HL-60/S4 treated with phorbol 12-myristate 13-acetate at 8.2 ng/mL for 4 days and 3 days (cell line): ENCODE measurements around the gene PCMTD2.
"Not testable (repeated sequence)": the region's sequence is repeated elsewhere in the genome, so short reads cannot be mapped to it uniquely, and the experiment has no call there.

Experiments
- in situ Hi-C: fragments of 300-500 bp; cut with MboI; formaldehyde crosslinking; loops from 2 replicates; pipeline ENCODE4 v1.15.0; 2022; ENCODE audit warnings: low sequenced_read_pairs

Gene PCMTD2

GRCh38 chr20:64223526-64224067 is 32.0 kb upstream of the PCMTD2 start:
- in situ Hi-C loops = no loop called here

GRCh38 chr20:64224351-64225170 is 31.0 kb upstream of the PCMTD2 start:
- in situ Hi-C loops = no loop called here

- in situ Hi-C loops = no loop called here
These were observed 30.4 kb upstream of the PCMTD2 start for GRCh38 chr20:64225171-64225595.

- in situ Hi-C loops = no loop called here
These were observed 29.5 kb upstream of the PCMTD2 start for GRCh38 chr20:64225828-64226598.

- in situ Hi-C loops = no loop called here
These were observed 28.6 kb upstream of the PCMTD2 start for GRCh38 chr20:64226686-64227580.

GRCh38 chr20:64228086-64228653 is 27.4 kb upstream of the PCMTD2 start:
- in situ Hi-C loops = no loop called here

- in situ Hi-C loops = no loop called here
These were observed 26.6 kb upstream of the PCMTD2 start for GRCh38 chr20:64228751-64229506.

GRCh38 chr20:64229507-64230061 is 26.0 kb upstream of the PCMTD2 start:
- in situ Hi-C loops = no loop called here

GRCh38 chr20:64230461-64231145 is 24.9 kb upstream of the PCMTD2 start:
- in situ Hi-C loops = no loop called here

- in situ Hi-C loops = no loop called here
These were observed 23.7 kb upstream of the PCMTD2 start for GRCh38 chr20:64231621-64232550.

GRCh38 chr20:64232794-64233193 is 22.8 kb upstream of the PCMTD2 start:
- in situ Hi-C loops = no loop called here

GRCh38 chr20:64233725-64234124 is 21.8 kb upstream of the PCMTD2 start:
- in situ Hi-C loops = no loop called here

GRCh38 chr20:64234291-64234791 is 21.2 kb upstream of the PCMTD2 start:
- in situ Hi-C loops = no loop called here

GRCh38 chr20:64234921-64235565 is 20.5 kb upstream of the PCMTD2 start:
- in situ Hi-C loops = not testable (repeated sequence)

- in situ Hi-C loops = no loop called here
These were observed 19.1 kb upstream of the PCMTD2 start for GRCh38 chr20:64236137-64237088.

GRCh38 chr20:64237316-64237715 is 18.2 kb upstream of the PCMTD2 start:
- in situ Hi-C loops = no loop called here
